ENCODE measurements around the gene SLC39A11.

The SLC39A11 gene

DNA sequence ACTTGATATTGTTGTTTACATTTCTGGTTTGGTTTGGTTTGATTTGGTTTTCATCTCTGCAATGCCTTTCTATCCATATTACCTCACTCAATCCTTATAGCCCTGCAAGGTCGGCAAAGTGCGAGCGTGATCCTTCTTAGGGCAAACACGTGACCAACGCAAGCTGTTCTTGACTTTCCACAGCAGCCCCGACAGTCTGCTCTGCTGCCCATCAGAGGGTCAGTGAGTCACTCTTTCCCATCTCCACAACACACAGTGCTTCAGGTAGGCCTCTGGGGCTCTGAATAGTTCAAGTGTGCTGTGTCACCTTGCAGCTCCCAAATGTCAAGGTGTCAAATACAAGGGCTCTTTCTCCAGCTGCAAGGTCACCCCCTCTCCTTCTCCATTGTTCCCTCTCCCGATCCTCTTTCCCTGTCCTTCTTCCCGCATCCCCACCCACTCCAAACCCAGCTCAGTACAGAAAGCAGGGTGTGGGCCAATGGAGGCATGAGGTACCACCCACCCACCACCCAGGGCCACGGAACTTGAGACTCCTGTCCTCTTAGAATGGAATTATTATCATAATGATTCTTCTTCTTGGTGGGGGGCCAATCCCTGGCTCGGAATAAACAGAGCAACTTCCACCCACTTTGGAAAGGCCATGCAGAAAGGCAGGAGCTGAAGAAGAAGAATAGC is 139.7 kb downstream of the SLC39A11 start:
- no peak overlapping the region for H3K4me2 ChIP-seq
- H3K27me3 ChIP-seq (ENCODE audit: insufficient read depth, low read depth), result no peaks in the 10 kb centered on the region
- no peaks in the 10 kb centered on the region for H3K36me3 ChIP-seq (ENCODE audit: insufficient read depth)
- TF ChIP-seq, protein P1, sequence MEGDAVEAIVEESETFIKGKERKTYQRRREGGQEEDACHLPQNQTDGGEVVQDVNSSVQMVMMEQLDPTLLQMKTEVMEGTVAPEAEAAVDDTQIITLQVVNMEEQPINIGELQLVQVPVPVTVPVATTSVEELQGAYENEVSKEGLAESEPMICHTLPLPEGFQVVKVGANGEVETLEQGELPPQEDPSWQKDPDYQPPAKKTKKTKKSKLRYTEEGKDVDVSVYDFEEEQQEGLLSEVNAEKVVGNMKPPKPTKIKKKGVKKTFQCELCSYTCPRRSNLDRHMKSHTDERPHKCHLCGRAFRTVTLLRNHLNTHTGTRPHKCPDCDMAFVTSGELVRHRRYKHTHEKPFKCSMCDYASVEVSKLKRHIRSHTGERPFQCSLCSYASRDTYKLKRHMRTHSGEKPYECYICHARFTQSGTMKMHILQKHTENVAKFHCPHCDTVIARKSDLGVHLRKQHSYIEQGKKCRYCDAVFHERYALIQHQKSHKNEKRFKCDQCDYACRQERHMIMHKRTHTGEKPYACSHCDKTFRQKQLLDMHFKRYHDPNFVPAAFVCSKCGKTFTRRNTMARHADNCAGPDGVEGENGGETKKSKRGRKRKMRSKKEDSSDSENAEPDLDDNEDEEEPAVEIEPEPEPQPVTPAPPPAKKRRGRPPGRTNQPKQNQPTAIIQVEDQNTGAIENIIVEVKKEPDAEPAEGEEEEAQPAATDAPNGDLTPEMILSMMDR (conservative IDR thresholded peaks at IDR 0.05; ENCODE audit: low read depth, low read length), result no peak
- no peak overlapping the region for H3K27ac ChIP-seq
- no peaks in the 10 kb centered on the region for H4K20me1 ChIP-seq (ENCODE audit: insufficient read depth)
- H3K4me1 ChIP-seq (ENCODE audit: low read depth, poor library complexity, severe bottlenecking), result no peaks in the 10 kb centered on the region
- H3K79me2 ChIP-seq (ENCODE audit: insufficient read depth, low read depth), result no peaks in the 10 kb centered on the region; the same call in 1 of the 2 replicates
- H2AFZ ChIP-seq (ENCODE audit: low read depth), result no peak overlapping the region
- H3K4me3 ChIP-seq (IDR thresholded peaks at IDR 0.05; ENCODE audit: insufficient read depth, low read depth, low read length), result no peak overlapping the region
- no peak overlapping the region for H3K9ac ChIP-seq

DNA sequence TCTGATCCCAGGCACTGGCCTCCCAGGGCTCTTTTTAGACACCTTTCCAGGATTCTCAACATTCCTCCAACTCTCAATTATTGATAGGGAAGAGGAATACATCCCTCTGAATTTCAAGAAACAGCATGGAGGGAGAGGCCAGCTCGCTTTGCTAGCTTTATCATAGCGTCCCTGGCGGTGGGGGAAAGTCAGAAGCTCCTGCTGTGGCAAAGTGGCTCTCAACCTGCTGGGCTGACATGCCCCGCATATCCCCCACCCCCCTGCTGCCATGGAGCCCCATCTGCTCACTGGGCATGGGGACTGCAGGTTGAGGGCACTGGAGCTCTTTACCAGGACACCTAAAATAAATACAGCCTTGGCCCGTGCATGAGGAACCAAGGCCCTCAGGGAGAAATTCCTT is 140.3 kb downstream of the SLC39A11 start:
- no peak overlapping the region for H3K27ac ChIP-seq
- H3K9ac ChIP-seq, result no peak overlapping the region
- H4K20me1 ChIP-seq (ENCODE audit: insufficient read depth), result no peaks in the 10 kb centered on the region
- H3K36me3 ChIP-seq (ENCODE audit: insufficient read depth), result no peaks in the 10 kb centered on the region
- H2AFZ ChIP-seq (ENCODE audit: low read depth), result no peak overlapping the region
- no peaks in the 10 kb centered on the region for H3K27me3 ChIP-seq (ENCODE audit: insufficient read depth, low read depth)
- no peak overlapping the region for H3K4me2 ChIP-seq
- H3K4me3 ChIP-seq (IDR thresholded peaks at IDR 0.05; ENCODE audit: insufficient read depth, low read depth, low read length), result no peak overlapping the region
- H3K4me1 ChIP-seq (ENCODE audit: low read depth, poor library complexity, severe bottlenecking), result no peaks in the 10 kb centered on the region
- H3K79me2 ChIP-seq (ENCODE audit: insufficient read depth, low read depth), result no peaks in the 10 kb centered on the region; the same call in 1 of the 2 replicates
- TF ChIP-seq, protein P1 (conservative IDR thresholded peaks at IDR 0.05; ENCODE audit: low read depth, low read length), result no peak

DNA sequence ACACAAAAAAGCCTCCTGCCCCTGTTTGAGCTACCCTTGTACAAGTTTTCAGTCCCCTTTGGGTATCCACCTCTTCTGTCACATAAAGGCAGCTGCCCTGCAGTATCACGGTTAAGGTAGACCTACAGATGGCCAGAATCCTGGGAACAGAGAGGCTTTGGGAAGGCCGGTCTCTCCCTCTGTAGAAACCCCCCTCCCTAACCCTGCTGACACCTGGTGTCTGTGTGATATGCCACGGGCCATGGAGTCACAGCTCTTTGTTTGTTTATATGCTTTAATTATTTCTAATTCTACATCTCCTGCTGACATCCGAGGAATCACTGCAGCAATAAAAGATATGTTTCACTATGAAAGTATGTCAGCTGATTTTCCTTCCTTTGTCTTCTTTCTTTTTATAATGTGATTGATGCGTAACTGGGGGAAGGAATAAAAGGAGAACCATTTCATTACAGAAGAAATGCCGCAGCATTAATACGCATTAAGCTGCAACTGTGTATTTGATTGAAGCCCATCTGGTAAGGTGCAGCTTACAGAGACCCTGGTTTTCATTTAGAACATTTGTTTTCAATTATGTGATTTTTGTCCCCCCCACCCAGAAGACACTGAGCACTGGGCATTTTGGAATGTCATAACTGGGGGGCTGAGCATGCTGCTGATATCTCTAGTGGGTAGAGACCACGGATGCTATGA is 142.1 kb downstream of the SLC39A11 start:
- no peaks in the 10 kb centered on the region for H3K36me3 ChIP-seq (ENCODE audit: insufficient read depth)
- no peaks in the 10 kb centered on the region for H4K20me1 ChIP-seq (ENCODE audit: insufficient read depth)
- H3K27ac ChIP-seq, result no peak overlapping the region
- H3K4me1 ChIP-seq (ENCODE audit: low read depth, poor library complexity, severe bottlenecking), result no peaks in the 10 kb centered on the region
- no peak overlapping the region for H3K4me3 ChIP-seq (IDR thresholded peaks at IDR 0.05; ENCODE audit: insufficient read depth, low read depth, low read length)
- no peaks in the 10 kb centered on the region for H3K27me3 ChIP-seq (ENCODE audit: insufficient read depth, low read depth)
- TF ChIP-seq, protein P1 (conservative IDR thresholded peaks at IDR 0.05; ENCODE audit: low read depth, low read length), result no peak
- no peak overlapping the region for H2AFZ ChIP-seq (ENCODE audit: low read depth)
- H3K9ac ChIP-seq, result no peak overlapping the region
- H3K4me2 ChIP-seq, result no peak overlapping the region
- H3K79me2 ChIP-seq (ENCODE audit: insufficient read depth, low read depth), result no peaks in the 10 kb centered on the region; the same call in 1 of the 2 replicates

DNA sequence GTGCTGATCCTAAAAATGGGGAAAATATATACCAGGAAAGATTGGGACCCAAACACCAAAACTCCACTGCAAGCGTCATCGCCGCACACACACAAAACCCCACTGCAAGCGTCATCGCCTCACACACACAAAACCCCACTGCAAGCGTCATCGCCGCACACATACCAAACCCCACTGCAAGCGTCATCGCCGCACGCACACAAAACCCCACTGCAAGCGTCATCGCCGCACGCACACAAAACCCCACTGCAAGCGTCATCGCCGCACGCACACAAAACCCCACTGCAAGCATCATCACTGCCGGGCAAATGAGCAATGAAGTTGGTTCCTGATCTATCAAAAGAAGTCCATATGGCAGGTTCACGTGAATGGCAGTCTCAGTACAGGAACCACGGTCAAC is 144.4 kb downstream of the SLC39A11 start:
- H4K20me1 ChIP-seq (ENCODE audit: insufficient read depth), result no peaks in the 10 kb centered on the region
- no peak overlapping the region for H3K27ac ChIP-seq
- TF ChIP-seq, protein P1 (conservative IDR thresholded peaks at IDR 0.05; ENCODE audit: low read depth, low read length), result no peak
- no peaks in the 10 kb centered on the region for H3K36me3 ChIP-seq (ENCODE audit: insufficient read depth)
- no peak overlapping the region for H3K9ac ChIP-seq
- no peak overlapping the region for H2AFZ ChIP-seq (ENCODE audit: low read depth)
- no peak overlapping the region for H3K4me2 ChIP-seq
- H3K4me3 ChIP-seq (IDR thresholded peaks at IDR 0.05; ENCODE audit: insufficient read depth, low read depth, low read length), result no peak overlapping the region
- no peaks in the 10 kb centered on the region for H3K79me2 ChIP-seq (ENCODE audit: insufficient read depth, low read depth)
- H3K4me1 ChIP-seq (ENCODE audit: low read depth, poor library complexity, severe bottlenecking), result no peaks in the 10 kb centered on the region
- no peaks in the 10 kb centered on the region for H3K27me3 ChIP-seq (ENCODE audit: insufficient read depth, low read depth)
